ENCODE results near the gene NDUFS6.
"Not testable (repeated sequence)": the region's sequence is repeated elsewhere in the genome, so short reads cannot be mapped to it uniquely, and the experiment has no call there.

NDUFS6 gene

GRCh38 chr5:1799110-1799601 lies 2.1 kb upstream of the NDUFS6 start:
- DNase-seq: peak in 1 of 2 donors; percentile 25

GRCh38 chr5:1799602-1800471 lies 1.4 kb upstream of the NDUFS6 start, which contains the start of gene MRPL36:
Gene MRPL36 (minus strand): TSS chr5:1799837. CDS start chr5:1798935, 902 bp downstream.
- DNase-seq: peak; percentile 91 to 95

GRCh38 chr5:1800472-1801221 lies 560 bp upstream of the NDUFS6 start:
- peak in 1 of 2 donors; percentile 12 for DNase-seq

GRCh38 chr5:1801967-1802295 lies 724 bp downstream of the NDUFS6 start:
- DNase-seq: no peak

- DNase-seq: no peak
Observed at GRCh38 chr5:1803192-1803591, 2.0 kb downstream of the NDUFS6 start.

- DNase-seq: no peak
Observed at GRCh38 chr5:1804001-1804690, 2.9 kb downstream of the NDUFS6 start.

GRCh38 chr5:1805326-1805725 lies 4.1 kb downstream of the NDUFS6 start:
- no peak for DNase-seq

- DNase-seq: no peak
Observed at GRCh38 chr5:1805736-1806135, 4.5 kb downstream of the NDUFS6 start.

GRCh38 chr5:1806199-1806598 lies 5.0 kb downstream of the NDUFS6 start:
- DNase-seq: no peak

- DNase-seq: no peak
Observed at GRCh38 chr5:1806974-1807373, 5.8 kb downstream of the NDUFS6 start.

GRCh38 chr5:1807451-1808185 lies 6.4 kb downstream of the NDUFS6 start:
- DNase-seq: no peak

GRCh38 chr5:1808439-1808838 lies 7.2 kb downstream of the NDUFS6 start:
- no peak for DNase-seq

- DNase-seq: no peak
Observed at GRCh38 chr5:1809416-1810035, 8.3 kb downstream of the NDUFS6 start.

- no peak for DNase-seq
Observed at GRCh38 chr5:1810581-1811101, 9.4 kb downstream of the NDUFS6 start.

GRCh38 chr5:1814183-1815020 lies 13.2 kb downstream of the NDUFS6 start:
- no peak for DNase-seq

GRCh38 chr5:1815071-1815786 lies 14.0 kb downstream of the NDUFS6 start:
- no peak for DNase-seq

GRCh38 chr5:1815881-1816292 lies 14.7 kb downstream of the NDUFS6 start:
- no peak for DNase-seq

- not testable (repeated sequence) for DNase-seq
Observed at GRCh38 chr5:1816495-1817089, 15.4 kb downstream of the NDUFS6 start.

- no peak for DNase-seq
Observed at GRCh38 chr5:1817261-1818043, 16.2 kb downstream of the NDUFS6 start.

Data from activated CD4-positive, alpha-beta T cell treated with anti-CD3 and anti-CD28 coated beads for 4 hours (primary cell).